ENCODE results near the gene SEC14L2. TPM values are rescaled to one million over a fixed set of nuclear protein-coding genes. Genes with fewer than 3 reads are reported as not detected.

SEC14L2 gene
- total and polyA plus RNA-seq, 2 experiments from 2014 or later, result 23.3 to 41.9 TPM

- no peak for DNase-seq
- H3F3A ChIP-seq (ENCODE audit: insufficient read depth), result no peaks in the 10 kb centered on the region
- no peak overlapping the region for H3K4me3 ChIP-seq
- no peaks in the 10 kb centered on the region for H3K79me2 ChIP-seq (ENCODE audit: insufficient read depth)
- no peak overlapping the region for H3K4me2 ChIP-seq (ENCODE audit: unreplicated experiment)
- H3K4me1 ChIP-seq (ENCODE audit: insufficient read depth), result no peaks in the 10 kb centered on the region
- no peaks in the 10 kb centered on the region for H3K36me3 ChIP-seq (ENCODE audit: low read depth)
- in situ Hi-C loops (cut with MboI), result no loop called here
- no peak overlapping the region for H3K27ac ChIP-seq
- no peaks in the 10 kb centered on the region for H3K9me3 ChIP-seq (ENCODE audit: low read depth)
- H3K9ac ChIP-seq, result no peak overlapping the region
- WGBS, 2 experiments (ENCODE audit: low coverage in 1 of 2, low lambda C conversion rate in 2 of 2, missing lambda C conversion rate in 2 of 2), result 85 to 87% methylated on average over 18 of the region's 18 CpGs
- no peak for TF ChIP-seq EZH2phosphoT487 (IDR thresholded peaks at IDR 0.05; ENCODE audit: insufficient read depth, low read depth)
- TF ChIP-seq EZH2 (IDR thresholded peaks at IDR 0.05; ENCODE audit: insufficient read depth, poor library complexity, severe bottlenecking), result no peak
- H2AFZ ChIP-seq, result no peak overlapping the region
- no peaks in the 10 kb centered on the region for H3K27me3 ChIP-seq (replicated peaks; ENCODE audit: insufficient read depth)
- H3K9me2 ChIP-seq (ENCODE audit: insufficient read depth), result no peaks in the 10 kb centered on the region
- no peaks in the 10 kb centered on the region for H4K20me1 ChIP-seq (ENCODE audit: insufficient read depth)
Observed at GRCh38 chr22:30365891-30366290, 30.9 kb upstream of the SEC14L2 start.

- TF ChIP-seq EZH2phosphoT487 (IDR thresholded peaks at IDR 0.05; ENCODE audit: insufficient read depth, low read depth), result no peak
- TF ChIP-seq EZH2 (IDR thresholded peaks at IDR 0.05; ENCODE audit: insufficient read depth, poor library complexity, severe bottlenecking), result no peak
- 66 to 74% methylated on average over 9 of the region's 9 CpGs for WGBS, 2 experiments (ENCODE audit: low coverage in 1 of 2, low lambda C conversion rate in 2 of 2, missing lambda C conversion rate in 2 of 2)
- in situ Hi-C loops (cut with MboI), result no loop called here
- no peaks in the 10 kb centered on the region for H3F3A ChIP-seq (ENCODE audit: insufficient read depth)
- H3K27me3 ChIP-seq (replicated peaks; ENCODE audit: insufficient read depth), result no peaks in the 10 kb centered on the region
- no peaks in the 10 kb centered on the region for H3K79me2 ChIP-seq (ENCODE audit: insufficient read depth)
- H3K27ac ChIP-seq, result no peak overlapping the region
- no peak overlapping the region for H3K4me2 ChIP-seq (ENCODE audit: unreplicated experiment)
- H2AFZ ChIP-seq, result no peak overlapping the region
- H3K9me2 ChIP-seq (ENCODE audit: insufficient read depth), result no peaks in the 10 kb centered on the region
- no peaks in the 10 kb centered on the region for H3K36me3 ChIP-seq (ENCODE audit: low read depth)
- no peaks in the 10 kb centered on the region for H4K20me1 ChIP-seq (ENCODE audit: insufficient read depth)
- H3K4me3 ChIP-seq, result no peak overlapping the region
- H3K9ac ChIP-seq, result no peak overlapping the region
- H3K9me3 ChIP-seq (ENCODE audit: low read depth), result no peaks in the 10 kb centered on the region
- H3K4me1 ChIP-seq (ENCODE audit: insufficient read depth), result no peaks in the 10 kb centered on the region
- DNase-seq, result no peak
Observed at GRCh38 chr22:30368420-30368819, 28.4 kb upstream of the SEC14L2 start.

- WGBS, 2 experiments (ENCODE audit: low coverage in 1 of 2, low lambda C conversion rate in 2 of 2, missing lambda C conversion rate in 2 of 2), result 83 to 84% methylated on average over 18 to 19 of the region's 19 CpGs
- Histone ChIP-seq H3K4me2 (ENCODE audit: unreplicated experiment) (no peak overlapping the region), H3K9ac (no peak overlapping the region), H3K9me2 (ENCODE audit: insufficient read depth) (no peaks in the 10 kb centered on the region), H2AFZ (no peak overlapping the region), H3K4me1 (ENCODE audit: insufficient read depth) (no peaks in the 10 kb centered on the region), H3K79me2 (ENCODE audit: insufficient read depth) (no peaks in the 10 kb centered on the region), H3K9me3 (ENCODE audit: low read depth) (no peaks in the 10 kb centered on the region), H3K4me3 (no peak overlapping the region), H3K36me3 (ENCODE audit: low read depth) (no peaks in the 10 kb centered on the region), H3F3A (ENCODE audit: insufficient read depth) (no peaks in the 10 kb centered on the region), H3K27me3 (replicated peaks; ENCODE audit: insufficient read depth) (no peaks in the 10 kb centered on the region), H3K27ac (no peak overlapping the region), H4K20me1 (ENCODE audit: insufficient read depth) (no peaks in the 10 kb centered on the region)
- in situ Hi-C loops (cut with MboI), result no loop called here
- TF ChIP-seq EZH2 (IDR thresholded peaks at IDR 0.05; ENCODE audit: insufficient read depth, poor library complexity, severe bottlenecking), result no peak
- no peak for TF ChIP-seq EZH2phosphoT487 (IDR thresholded peaks at IDR 0.05; ENCODE audit: insufficient read depth, low read depth)
- no peak for DNase-seq
Observed at GRCh38 chr22:30370641-30371230, 26.1 kb upstream of the SEC14L2 start.

GRCh38 chr22:30371321-30371720 is 25.5 kb upstream of the SEC14L2 start:
- Histone ChIP-seq H3F3A (ENCODE audit: insufficient read depth) (no peaks in the 10 kb centered on the region), H3K9me3 (ENCODE audit: low read depth) (no peaks in the 10 kb centered on the region), H3K36me3 (ENCODE audit: low read depth) (no peaks in the 10 kb centered on the region), H3K27ac (no peak overlapping the region), H3K27me3 (replicated peaks; ENCODE audit: insufficient read depth) (no peaks in the 10 kb centered on the region), H3K9ac (no peak overlapping the region), H3K4me1 (ENCODE audit: insufficient read depth) (no peaks in the 10 kb centered on the region), H3K9me2 (ENCODE audit: insufficient read depth) (no peaks in the 10 kb centered on the region), H3K4me3 (no peak overlapping the region), H4K20me1 (ENCODE audit: insufficient read depth) (no peaks in the 10 kb centered on the region), H3K79me2 (ENCODE audit: insufficient read depth) (no peaks in the 10 kb centered on the region), H2AFZ (no peak overlapping the region), H3K4me2 (ENCODE audit: unreplicated experiment) (no peak overlapping the region)
- 82 to 85% methylated on average over 9 of the region's 9 CpGs for WGBS, 2 experiments (ENCODE audit: low coverage in 1 of 2, low lambda C conversion rate in 2 of 2, missing lambda C conversion rate in 2 of 2)
- in situ Hi-C loops (cut with MboI), result no loop called here
- TF ChIP-seq EZH2phosphoT487 (IDR thresholded peaks at IDR 0.05; ENCODE audit: insufficient read depth, low read depth) (no peak), EZH2 (IDR thresholded peaks at IDR 0.05; ENCODE audit: insufficient read depth, poor library complexity, severe bottlenecking) (no peak)
- no peak for DNase-seq

GRCh38 chr22:30371981-30372380 is 24.8 kb upstream of the SEC14L2 start:
- no peaks in the 10 kb centered on the region for H3F3A ChIP-seq (ENCODE audit: insufficient read depth)
- H3K4me3 ChIP-seq, result no peak overlapping the region
- no peaks in the 10 kb centered on the region for H3K9me3 ChIP-seq (ENCODE audit: low read depth)
- in situ Hi-C loops (cut with MboI), result no loop called here
- H3K4me2 ChIP-seq (ENCODE audit: unreplicated experiment), result no peak overlapping the region
- H4K20me1 ChIP-seq (ENCODE audit: insufficient read depth), result no peaks in the 10 kb centered on the region
- H3K79me2 ChIP-seq (ENCODE audit: insufficient read depth), result no peaks in the 10 kb centered on the region
- DNase-seq, result no peak
- no peak for TF ChIP-seq EZH2phosphoT487 (IDR thresholded peaks at IDR 0.05; ENCODE audit: insufficient read depth, low read depth)
- no peak for TF ChIP-seq EZH2 (IDR thresholded peaks at IDR 0.05; ENCODE audit: insufficient read depth, poor library complexity, severe bottlenecking)
- no peaks in the 10 kb centered on the region for H3K4me1 ChIP-seq (ENCODE audit: insufficient read depth)
- H3K9me2 ChIP-seq (ENCODE audit: insufficient read depth), result no peaks in the 10 kb centered on the region
- no peaks in the 10 kb centered on the region for H3K36me3 ChIP-seq (ENCODE audit: low read depth)
- 73 to 78% methylated on average over 13 of the region's 13 CpGs for WGBS, 2 experiments (ENCODE audit: low coverage in 1 of 2, low lambda C conversion rate in 2 of 2, missing lambda C conversion rate in 2 of 2)
- no peak overlapping the region for H3K9ac ChIP-seq
- H3K27me3 ChIP-seq (replicated peaks; ENCODE audit: insufficient read depth), result no peaks in the 10 kb centered on the region
- H3K27ac ChIP-seq, result no peak overlapping the region
- H2AFZ ChIP-seq, result no peak overlapping the region
